KMS-11 (cell line): ENCODE data around the gene CDKN1C.
"Not testable (repeated sequence)": the region's sequence is repeated elsewhere in the genome, so short reads cannot be mapped to it uniquely, and the experiment has no call there.

Experiments
- H2AFZ ChIP-seq: fragments of 200-600 bp; sonication (generic); 2 replicates; pipeline ENCODE4 v1.6.1; 2016; ENCODE audit warnings: antibody characterized with exemption, mixed run types, low read depth
- H3K27ac ChIP-seq: fragments of 200-600 bp; sonication (generic); 2 replicates; pipeline ENCODE4 v1.6.1; 2016; ENCODE audit warnings: mild to moderate bottlenecking, mixed run types
- H3K27me3 ChIP-seq: fragments of 200-600 bp; sonication (generic); 2 replicates; pipeline ENCODE4 v1.6.1; 2017; ENCODE audit warnings: mild to moderate bottlenecking, low read depth, mixed run types, moderate library complexity; ENCODE audit not compliant: insufficient read depth
- H3K36me3 ChIP-seq: fragments of 200-600 bp; sonication (generic); 2 replicates; pipeline ENCODE4 v1.6.1; 2017; ENCODE audit warnings: mild to moderate bottlenecking, mixed run types; ENCODE audit not compliant: insufficient read depth
- H3K4me1 ChIP-seq: fragments of 200-600 bp; sonication (generic); 2 replicates; pipeline ENCODE4 v1.6.1; 2016; ENCODE audit warnings: mild to moderate bottlenecking, low read depth, mixed run types; ENCODE audit not compliant: poor library complexity, severe bottlenecking
- H3K4me2 ChIP-seq: fragments of 200-600 bp; sonication (generic); 2 replicates; pipeline ENCODE4 v1.7.0; 2016; ENCODE audit warnings: mild to moderate bottlenecking, mixed run types
- H3K4me3 ChIP-seq: fragments of 200-600 bp; sonication (generic); IDR thresholded peaks from 2 replicates; pipeline ENCODE4 v1.6.1; 2017; ENCODE audit warnings: low read depth, low read length, mixed read lengths; ENCODE audit not compliant: insufficient read depth
- H3K79me2 ChIP-seq: fragments of 200-600 bp; sonication (generic); 2 replicates; pipeline ENCODE4 v1.6.1; 2016; ENCODE audit warnings: low read depth, mixed run types; ENCODE audit not compliant: insufficient read depth
- H3K9ac ChIP-seq: fragments of 200-600 bp; sonication (generic); 2 replicates; pipeline ENCODE4 v1.6.1; 2016; ENCODE audit warnings: mild to moderate bottlenecking, mixed run types
- H4K20me1 ChIP-seq: fragments of 200-600 bp; sonication (generic); 2 replicates; pipeline ENCODE4 v1.6.1; 2016; ENCODE audit warnings: mild to moderate bottlenecking, mixed run types; ENCODE audit not compliant: insufficient read depth
- CTCF ChIP-seq: fragments of 200-600 bp; sonication (generic); conservative IDR thresholded peaks from 2 replicates; pipeline ENCODE4 v1.6.1; 2017; ENCODE audit warnings: low read depth, mild to moderate bottlenecking, antibody characterized with exemption, low read length, moderate library complexity, mixed read lengths

The CDKN1C gene

GRCh38 chr11:2911088-2911784 lies 25.7 kb upstream of the CDKN1C start:
- H3K4me3 ChIP-seq, result no peak overlapping the region

GRCh38 chr11:2910401-2910955 lies 24.9 kb upstream of the CDKN1C start:
- no peak overlapping the region for H3K4me3 ChIP-seq
- H3K9ac ChIP-seq, result no peak overlapping the region
- H3K27me3 ChIP-seq, result no peaks in the 10 kb centered on the region; the same call in 1 of the 2 replicates
- H3K36me3 ChIP-seq, result no peaks in the 10 kb centered on the region
- no peak overlapping the region for H3K4me2 ChIP-seq
- no peak for TF ChIP-seq CTCF
- H3K4me1 ChIP-seq, result no peaks in the 10 kb centered on the region
- H3K27ac ChIP-seq, result no peak overlapping the region
- no peaks in the 10 kb centered on the region for H3K79me2 ChIP-seq
- H4K20me1 ChIP-seq, result no peaks in the 10 kb centered on the region
- H2AFZ ChIP-seq, result no peak overlapping the region

More at GRCh38 chr11:2911088-2911784, 25.7 kb upstream of the CDKN1C start:
- Histone ChIP-seq H3K36me3 (no peaks in the 10 kb centered on the region), H2AFZ (no peak overlapping the region), H4K20me1 (no peaks in the 10 kb centered on the region), H3K9ac (no peak overlapping the region), H3K4me2 (no peak overlapping the region), H3K27ac (no peak overlapping the region), H3K27me3 (no peaks in the 10 kb centered on the region; the same call in 1 of the 2 replicates), H3K79me2 (no peaks in the 10 kb centered on the region), H3K4me1 (no peaks in the 10 kb centered on the region)
- TF ChIP-seq CTCF, result no peak

DNA sequence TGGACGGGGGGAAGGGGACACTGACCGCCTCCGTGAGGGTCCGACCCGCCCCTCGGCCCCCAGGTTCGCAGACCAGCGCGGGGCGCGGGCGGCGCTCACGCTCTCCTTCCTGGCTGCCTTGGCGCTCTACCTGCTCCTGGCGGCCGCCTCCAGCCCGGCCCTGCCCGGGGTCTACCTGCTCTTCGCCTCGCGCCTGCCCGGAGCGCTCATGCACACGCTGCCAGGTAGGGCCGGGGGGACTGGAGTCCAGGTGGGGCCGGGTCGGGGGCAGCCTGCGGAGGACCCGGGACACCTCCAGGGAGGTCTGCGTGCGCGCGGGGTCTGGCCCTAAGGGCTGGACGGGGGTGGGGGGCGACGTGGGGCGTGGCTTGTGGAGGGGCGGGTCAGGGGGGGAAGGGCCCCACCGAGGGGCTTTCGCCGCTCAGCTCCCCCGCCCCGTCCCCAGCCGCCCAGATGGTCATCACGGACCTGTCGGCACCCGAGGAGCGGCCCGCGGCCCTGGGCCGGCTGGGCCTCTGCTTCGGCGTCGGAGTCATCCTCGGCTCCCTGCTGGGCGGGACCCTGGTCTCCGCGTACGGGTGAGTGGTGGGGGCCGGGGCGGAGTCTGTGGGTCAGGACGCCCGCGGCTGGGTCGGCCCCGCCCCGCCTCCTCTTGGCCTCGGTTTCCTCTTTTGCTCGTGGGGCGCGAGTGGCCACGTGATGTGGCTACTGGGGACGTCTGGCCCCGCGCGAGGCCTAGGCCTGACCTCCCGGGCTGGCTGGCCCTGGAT lies 23.7 kb upstream of the CDKN1C start:
- Histone ChIP-seq H3K27ac (no peak overlapping the region), H4K20me1 (no peaks in the 10 kb centered on the region), H3K4me2 (no peak overlapping the region), H2AFZ (no peak overlapping the region), H3K36me3 (no peaks in the 10 kb centered on the region), H3K9ac (no peak overlapping the region), H3K79me2 (no peaks in the 10 kb centered on the region), H3K27me3 (no peaks in the 10 kb centered on the region; the same call in 1 of the 2 replicates), H3K4me1 (no peaks in the 10 kb centered on the region), H3K4me3 (no peak overlapping the region)
- no peak for TF ChIP-seq CTCF

DNA sequence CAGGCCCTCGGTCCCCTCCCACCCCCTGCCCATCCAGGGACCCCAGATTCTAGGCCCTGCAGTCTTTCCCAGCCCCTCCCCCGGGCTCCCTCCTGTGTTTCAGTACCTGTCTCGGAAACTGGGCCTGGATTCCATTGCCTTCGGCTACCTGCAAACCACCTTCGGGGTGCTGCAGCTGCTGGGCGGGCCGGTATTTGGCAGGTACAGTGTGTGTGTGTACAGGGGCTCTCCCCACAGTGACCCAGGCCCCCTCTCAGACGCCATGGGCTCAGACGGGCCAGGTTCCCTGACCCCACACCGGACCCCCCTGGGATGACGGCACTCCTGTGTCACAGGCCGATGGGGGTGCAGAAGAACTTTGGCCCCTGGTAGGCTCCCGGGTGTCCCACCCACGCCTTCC lies 22.6 kb upstream of the CDKN1C start:
- H4K20me1 ChIP-seq, result no peaks in the 10 kb centered on the region
- no peak overlapping the region for H3K27ac ChIP-seq
- H3K4me2 ChIP-seq, result no peak overlapping the region
- H3K9ac ChIP-seq, result no peak overlapping the region
- H2AFZ ChIP-seq, result no peak overlapping the region
- no peak for TF ChIP-seq CTCF
- no peaks in the 10 kb centered on the region for H3K4me1 ChIP-seq
- no peak overlapping the region for H3K4me3 ChIP-seq
- no peaks in the 10 kb centered on the region; the same call in 1 of the 2 replicates for H3K27me3 ChIP-seq
- H3K36me3 ChIP-seq, result no peaks in the 10 kb centered on the region
- no peaks in the 10 kb centered on the region for H3K79me2 ChIP-seq

DNA sequence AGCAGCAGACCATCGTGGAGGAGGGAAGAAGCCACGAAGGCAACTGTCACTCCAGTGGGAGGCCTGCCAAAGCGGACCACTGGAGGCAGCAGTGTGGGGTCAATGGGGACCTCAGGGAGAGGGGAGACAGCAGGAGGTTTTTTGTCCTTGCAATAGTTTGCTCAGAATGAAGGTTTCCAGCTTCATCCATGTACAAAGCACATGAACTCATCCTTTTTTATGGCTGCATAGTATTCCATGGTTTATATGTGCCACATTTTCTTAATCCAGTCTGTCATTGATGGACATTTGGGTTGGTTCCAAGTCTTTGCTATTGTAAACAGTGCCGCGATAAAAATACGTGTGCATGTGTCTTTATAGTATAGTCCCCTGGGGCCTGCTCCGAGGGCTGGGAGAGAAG lies 19.7 kb upstream of the CDKN1C start:
- not testable (repeated sequence) for H3K36me3 ChIP-seq, H3K4me1 ChIP-seq, H3K4me3 ChIP-seq, H4K20me1 ChIP-seq, H3K4me2 ChIP-seq, H3K27me3 ChIP-seq, H3K9ac ChIP-seq, H3K27ac ChIP-seq, H2AFZ ChIP-seq, H3K79me2 ChIP-seq
